A673 (cell line): Measurements from ENCODE around the gene MYO18B.

ENCODE experiments used
- CTCF ChIP-seq: fragments of 300-800, 200-600 bp; sonication (generic); conservative IDR thresholded peaks from 2 replicates; pipeline ENCODE4 v1.5.1; 2017; ENCODE audit warnings: low read depth, mild to moderate bottlenecking, antibody characterized with exemption, low read length, moderate library complexity, mixed read lengths
- EZH2 ChIP-seq: fragments of 200-600 bp; sonication (generic); IDR thresholded peaks from 2 replicates; pipeline ENCODE4 v1.6.1; 2017; ENCODE audit warnings: borderline replicate concordance, low read depth, mild to moderate bottlenecking, mixed read lengths, antibody characterized with exemption, low read length; ENCODE audit not compliant: poor library complexity, severe bottlenecking

GRCh38 chr22:25898707-25899365 lies 156.8 kb downstream of the MYO18B start:
- peak; percentile 56 for TF ChIP-seq CTCF
- no peak for TF ChIP-seq EZH2
